Prostate gland (tissue), 2 donors: ENCODE data around the gene NEUROG2. TPM values are rescaled to one million over a fixed set of nuclear protein-coding genes. Genes with fewer than 3 reads are reported as not detected.

Experiments used
- DNase-seq: peaks from one replicate; pipeline ENCODE4 v3.0.0-alpha.2; 2019; ENCODE audit warnings: low spot score
- H3K27ac ChIP-seq, 2 donors: fragments of 200-600 bp; sonication (generic); 2 replicates each; pipeline ENCODE4 v1.5.1; 2017 to 2019
- H3K27me3 ChIP-seq: fragments of 200-600 bp; sonication (generic); replicated peaks from 2 replicates; pipeline ENCODE4 v1.5.1; 2019; ENCODE audit not compliant: insufficient read depth
- H3K36me3 ChIP-seq, 2 donors: fragments of 200-600 bp; sonication (generic); 1 replicate in 1 of 2; 2 replicates in 1 of 2; pipeline versions ENCODE4 v1.5.1 to v1.8.1; 2017 to 2019
- H3K4me1 ChIP-seq: fragments of 200-600 bp; sonication (generic); replicated peaks from 2 replicates; pipeline ENCODE4 v1.5.1; 2019
- H3K4me3 ChIP-seq, 2 donors: fragments of 200-600 bp; sonication (generic); 2 replicates each; pipeline ENCODE4 v1.5.1; 2017 to 2019
- H3K9me3 ChIP-seq: fragments of 200-600 bp; sonication (generic); 2 replicates; pipeline ENCODE4 v1.5.1; 2017
- CTCF ChIP-seq, 4 experiments: fragments of 200-600 bp in 2 of 4; fragments of 450-650 bp in 2 of 4; sonication (generic) in 2 of 4; IDR thresholded peaks; 1 replicate in 3 of 4; 2 replicates in 1 of 4; pipeline ENCODE4 v1.5.1; 2016 to 2019; ENCODE audit warnings: antibody characterized with exemption in 4 of 4, mild to moderate bottlenecking in 2 of 4, moderate library complexity in 2 of 4
- POLR2A ChIP-seq: fragments of 450-650 bp; IDR thresholded peaks from one replicate; pipeline ENCODE4 v1.6.1; 2016; ENCODE audit warnings: antibody characterized with exemption, mild to moderate bottlenecking
- POLR2AphosphoS5 ChIP-seq: sonication (generic); formaldehyde crosslinking; IDR thresholded peaks from one replicate; pipeline ENCODE4 v1.6.1; 2017; ENCODE audit warnings: antibody characterized with exemption
- WGBS: methylation state at CpG from one replicate; pipeline ENCODE4 v1.1.5; 2018; 5-methylcytosine and 5-hydroxymethylcytosine counted together
- intact Hi-C: fragments of 100-400 bp; cut with DNase I; formaldehyde crosslinking; loops from one replicate; pipeline ENCODE4 v1.14.2; 2022
- total RNA-seq, 2 donors: library from RNA; depleted of rRNA; stranded (reverse); fragments of >200 nt; gene quantifications; one replicate each; pipeline ENCODE4 v1.1.0, GENCODE V29; 2016

Gene NEUROG2
- total RNA-seq, 2 donors from 2014 or later, result not detected

GRCh38 chr4:112514647-112515197 is 1.3 kb downstream of the NEUROG2 start:
- H3K27me3 ChIP-seq, result peaks cover 56% of the 10 kb centered on the region
- no peak overlapping the region for H3K27ac ChIP-seq

GRCh38 chr4:112513971-112514646 is 1.9 kb downstream of the NEUROG2 start:
- Histone ChIP-seq H3K4me3 (no peak overlapping the region), H3K27me3 (peaks cover 60% of the 10 kb centered on the region), H3K36me3 (no peaks in the 10 kb centered on the region), H3K27ac (no peak overlapping the region), H3K4me1 (peaks cover 5% of the 10 kb centered on the region), H3K9me3 (no peaks in the 10 kb centered on the region)
- 4% methylated on average over 15 of the region's 15 CpGs for WGBS
- intact Hi-C loops, result no loop called here
- DNase-seq, result no peak
- no peak for TF ChIP-seq POLR2A

More at GRCh38 chr4:112514647-112515197, 1.3 kb downstream of the NEUROG2 start:
- intact Hi-C loops, result no loop called here
- TF ChIP-seq POLR2A (no peak), POLR2AphosphoS5 (no peak), CTCF (IDR thresholded peaks at IDR 0.05) (no peak)
- WGBS, result 3% methylated on average over 27 of the region's 52 CpGs
- Histone ChIP-seq H3K36me3 (no peaks in the 10 kb centered on the region), H3K4me3 (peak overlapping the region; percentile 28 to 31), H3K9me3 (no peaks in the 10 kb centered on the region), H3K4me1 (peaks cover 5% of the 10 kb centered on the region)
- DNase-seq, result no peak

- H3K4me1 ChIP-seq, result peaks cover 5% of the 10 kb centered on the region
- DNase-seq, result no peak
- intact Hi-C loops, result no loop called here
- no peak overlapping the region for H3K27ac ChIP-seq
- no peaks in the 10 kb centered on the region for H3K36me3 ChIP-seq
- no peaks in the 10 kb centered on the region for H3K9me3 ChIP-seq
- peaks cover 55% of the 10 kb centered on the region for H3K27me3 ChIP-seq
- H3K4me3 ChIP-seq, result no peak overlapping the region
- TF ChIP-seq POLR2A (no peak), POLR2AphosphoS5 (no peak), CTCF (IDR thresholded peaks at IDR 0.05) (no peak)
- WGBS, result 60% methylated on average over 4 of the region's 4 CpGs
Observed at GRCh38 chr4:112511803-112512118, 4.2 kb downstream of the NEUROG2 start.

- no peak overlapping the region for H3K4me3 ChIP-seq
- 23% methylated on average over 40 of the region's 40 CpGs for WGBS
- peaks cover 5% of the 10 kb centered on the region for H3K4me1 ChIP-seq
- no peak for DNase-seq
- peaks cover 53% of the 10 kb centered on the region for H3K27me3 ChIP-seq
- H3K36me3 ChIP-seq, result no peaks in the 10 kb centered on the region
- no peaks in the 10 kb centered on the region for H3K9me3 ChIP-seq
- no peak overlapping the region for H3K27ac ChIP-seq
- intact Hi-C loops, result no loop called here
- TF ChIP-seq POLR2A (no peak), CTCF (IDR thresholded peaks at IDR 0.05) (no peak), POLR2AphosphoS5 (no peak)
Observed at GRCh38 chr4:112511093-112511802, 4.7 kb downstream of the NEUROG2 start.

GRCh38 chr4:112510291-112511092 is 5.5 kb downstream of the NEUROG2 start:
- DNase-seq, result no peak
- Histone ChIP-seq H3K4me1 (peaks cover 5% of the 10 kb centered on the region), H3K4me3 (peak overlapping the region in 1 of 2 donors; percentile 2), H3K27ac (no peak overlapping the region), H3K9me3 (no peaks in the 10 kb centered on the region), H3K27me3 (peaks cover 50% of the 10 kb centered on the region), H3K36me3 (no peaks in the 10 kb centered on the region)
- intact Hi-C loops, result no loop called here
- TF ChIP-seq POLR2A, result no peak
- TF ChIP-seq POLR2AphosphoS5, result no peak
- no peak for TF ChIP-seq CTCF (IDR thresholded peaks at IDR 0.05)
- 6% methylated on average over 34 of the region's 34 CpGs for WGBS
